Left hindlimb (tissue), 1 donor: Measurements from ENCODE around the gene CPB1.

Source experiments
- DNase-seq: peaks from one replicate; pipeline ENCODE4 v3.0.0-alpha.2; 2018

CPB1 gene

DNA sequence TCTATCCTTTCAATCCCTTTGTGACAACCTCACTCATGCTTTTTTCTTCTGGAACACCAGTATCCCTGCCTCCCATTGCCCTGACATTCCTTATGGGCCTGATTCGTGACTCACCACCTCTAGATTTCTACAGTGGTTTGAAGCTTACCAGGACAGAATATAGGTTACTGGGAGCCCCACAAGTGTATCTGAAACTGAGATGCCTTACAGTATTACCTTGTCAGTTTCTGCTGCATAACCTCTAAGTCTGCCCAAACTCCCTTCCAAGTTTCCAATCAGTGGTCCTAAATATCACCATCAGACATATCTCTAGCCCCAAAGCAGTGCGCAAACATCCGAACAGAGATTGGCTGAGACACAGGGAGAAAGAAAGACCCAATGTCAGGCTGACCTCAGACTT lies 5.6 kb downstream of the CPB1 start:
- DNase-seq: no peak

DNA sequence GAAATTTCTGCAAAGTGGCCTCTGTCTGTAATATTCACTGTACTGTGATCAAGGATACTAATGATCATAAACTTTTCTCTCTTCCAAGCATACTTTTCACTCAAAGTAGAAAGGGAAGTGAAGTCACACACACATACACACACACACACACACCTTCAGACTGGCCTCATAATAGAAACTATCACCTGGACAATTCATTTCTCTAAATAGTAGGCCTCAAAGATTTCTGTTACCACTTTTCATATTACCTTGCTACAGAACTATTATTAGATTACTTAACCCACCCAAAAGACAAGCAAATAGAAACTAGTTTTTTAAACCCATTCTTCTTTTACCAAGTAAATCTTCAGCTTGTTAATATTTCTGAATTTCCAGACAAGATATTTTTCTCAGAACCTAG lies 12.2 kb downstream of the CPB1 start:
- no peak for DNase-seq

DNA sequence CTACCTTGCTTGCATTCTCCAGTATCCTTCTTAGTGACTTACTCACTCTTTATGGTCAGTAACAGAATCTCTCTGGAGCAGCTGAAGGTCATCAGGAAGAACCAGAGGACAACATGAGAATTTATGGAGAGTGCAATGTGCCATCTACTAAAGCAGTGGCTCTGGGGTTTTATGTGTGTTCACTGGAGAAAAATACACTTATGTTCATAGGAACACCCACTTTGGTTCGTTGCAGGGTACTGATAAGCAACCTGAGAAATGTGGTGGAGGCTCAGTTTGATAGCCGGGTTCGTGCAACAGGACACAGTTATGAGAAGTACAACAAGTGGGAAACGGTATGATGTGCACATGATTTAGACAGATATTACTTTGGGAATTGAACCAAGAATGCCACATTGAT lies 12.8 kb downstream of the CPB1 start:
- no peak for DNase-seq

DNA sequence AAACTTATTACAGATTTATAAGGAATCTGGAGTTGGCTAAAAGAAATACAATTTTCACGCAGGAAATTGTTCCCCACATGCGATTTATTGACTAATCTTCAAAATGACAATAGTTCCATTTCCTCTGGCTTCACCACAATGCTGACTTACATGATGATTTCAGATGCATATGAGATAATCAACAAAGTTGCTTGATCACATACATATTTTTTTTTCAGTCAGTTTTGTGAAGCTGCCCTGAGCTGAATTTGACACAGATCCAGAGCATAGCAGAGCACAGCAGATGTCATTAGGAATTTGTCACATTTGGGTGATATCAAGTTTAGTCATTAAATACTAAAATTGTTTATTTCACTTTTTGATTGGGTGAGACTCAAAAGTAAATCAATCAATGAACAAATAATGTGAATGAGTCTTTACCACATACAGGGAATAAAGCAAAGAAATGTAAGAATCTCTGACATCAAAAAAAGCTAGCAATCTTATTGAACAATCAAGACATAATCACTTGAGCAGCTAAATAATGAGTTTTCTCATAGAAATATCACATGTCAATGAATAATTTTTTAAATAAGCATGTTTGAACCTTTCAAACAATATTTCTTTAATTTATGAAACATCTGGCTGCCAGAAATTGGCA lies 18.3 kb downstream of the CPB1 start:
- DNase-seq: no peak

DNA sequence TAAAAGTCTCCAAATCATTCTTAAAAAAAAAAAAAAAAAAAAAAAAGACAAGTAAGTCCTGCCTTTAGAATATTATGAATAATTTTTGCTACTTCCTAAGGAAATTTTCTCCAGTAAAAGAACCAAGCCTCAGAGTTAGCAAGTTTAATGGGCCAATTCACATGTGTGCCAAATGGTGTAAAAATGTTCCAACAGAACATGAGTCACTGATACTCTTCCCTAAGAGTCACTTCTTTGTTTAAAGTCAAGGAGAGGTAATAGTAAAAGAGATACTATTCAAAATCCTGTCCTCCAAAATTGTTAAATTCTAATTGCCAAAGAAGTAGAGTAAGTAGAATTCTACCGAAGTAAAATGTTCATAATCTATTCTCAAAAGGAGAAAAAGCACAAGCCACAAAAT lies 19.7 kb downstream of the CPB1 start:
- DNase-seq: no peak

DNA sequence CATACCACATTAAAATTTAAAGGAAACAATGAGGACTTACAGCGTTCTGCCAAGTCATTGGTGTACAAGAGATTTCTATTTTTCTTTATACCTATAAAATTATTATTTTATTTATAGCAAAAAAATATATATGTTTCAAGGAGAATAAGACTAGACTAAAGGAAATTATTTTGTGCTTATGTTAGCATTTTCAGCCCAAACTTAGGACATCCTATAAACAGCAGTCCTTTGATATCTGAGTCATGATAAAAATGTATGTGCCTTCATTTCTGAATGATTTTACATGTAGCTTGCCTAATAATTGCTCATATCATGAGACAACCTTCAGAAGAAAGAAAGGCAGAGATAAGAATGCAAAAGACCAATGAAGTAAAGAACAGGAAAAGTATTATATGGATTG lies 20.8 kb downstream of the CPB1 start:
- DNase-seq: no peak

DNA sequence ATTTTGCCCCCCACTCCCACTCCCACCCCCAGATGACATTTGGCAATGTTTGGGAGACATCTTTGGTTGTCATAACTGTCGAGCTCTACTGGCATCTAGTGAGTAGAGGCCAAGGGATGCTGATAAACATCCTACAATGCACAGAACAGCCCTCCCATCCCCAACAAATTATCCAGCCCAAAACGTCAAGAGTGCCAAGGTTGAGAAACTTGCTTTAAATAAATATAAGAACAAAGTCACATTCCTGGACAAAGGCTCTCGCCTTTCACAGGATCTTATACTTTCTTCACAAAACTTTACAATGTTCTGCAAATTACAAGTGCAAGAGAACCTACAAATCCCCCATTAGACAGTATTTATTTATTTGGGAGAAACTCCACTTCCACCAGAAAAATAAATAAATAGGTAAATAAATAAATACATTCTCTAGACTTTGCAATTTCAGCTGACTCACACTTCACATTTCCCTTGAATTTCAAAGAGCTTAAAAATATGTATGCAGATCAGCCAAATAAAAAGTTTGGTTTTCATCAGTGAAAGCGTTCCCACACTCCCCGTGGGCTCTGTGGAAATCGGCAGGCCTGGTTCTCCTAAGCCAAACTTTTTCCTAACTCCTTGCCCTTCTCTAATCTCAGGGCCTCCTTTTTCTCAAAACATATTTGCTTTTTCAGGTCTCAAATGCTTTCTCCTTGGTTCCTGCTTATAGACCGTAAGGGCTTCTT lies 24.8 kb downstream of the CPB1 start:
- no peak for DNase-seq

DNA sequence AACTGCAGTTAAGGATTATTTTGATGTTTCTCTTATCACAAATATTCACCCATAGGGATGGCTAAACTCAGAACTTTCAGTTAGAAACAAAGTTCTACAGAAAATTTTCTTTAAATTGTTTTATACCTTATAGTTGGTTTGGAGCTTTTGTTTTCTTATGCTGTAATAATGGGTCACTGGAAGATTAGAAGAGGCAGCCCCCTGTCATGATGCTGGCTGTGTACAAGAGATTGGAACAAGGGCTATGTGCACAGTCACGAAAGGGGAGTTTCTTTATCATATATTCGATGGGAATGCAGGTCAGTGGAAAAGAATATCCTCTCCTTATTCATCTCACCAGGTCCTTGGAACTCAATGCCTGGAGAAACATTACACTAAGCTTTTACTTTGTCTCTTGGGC lies 25.5 kb downstream of the CPB1 start:
- no peak for DNase-seq

DNA sequence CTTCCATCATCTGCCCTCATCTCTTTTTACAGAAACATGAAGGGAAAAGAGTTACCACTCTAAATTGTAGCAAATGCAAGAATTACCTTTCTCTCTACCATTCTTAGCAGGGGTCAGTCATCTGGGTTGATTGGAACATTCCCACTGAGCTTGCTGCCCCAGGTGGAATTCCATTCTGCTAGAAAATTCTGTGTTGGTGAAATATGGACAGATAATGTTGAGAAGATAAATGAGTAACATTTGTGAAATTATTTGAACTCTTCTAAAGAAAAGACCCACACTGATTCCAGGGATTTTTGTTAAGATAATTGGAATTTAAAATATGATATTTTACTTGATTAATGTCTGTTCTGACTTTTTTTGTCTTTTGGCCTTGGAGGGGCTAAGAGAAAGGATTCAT lies 26.4 kb downstream of the CPB1 start:
- DNase-seq: no peak

DNA sequence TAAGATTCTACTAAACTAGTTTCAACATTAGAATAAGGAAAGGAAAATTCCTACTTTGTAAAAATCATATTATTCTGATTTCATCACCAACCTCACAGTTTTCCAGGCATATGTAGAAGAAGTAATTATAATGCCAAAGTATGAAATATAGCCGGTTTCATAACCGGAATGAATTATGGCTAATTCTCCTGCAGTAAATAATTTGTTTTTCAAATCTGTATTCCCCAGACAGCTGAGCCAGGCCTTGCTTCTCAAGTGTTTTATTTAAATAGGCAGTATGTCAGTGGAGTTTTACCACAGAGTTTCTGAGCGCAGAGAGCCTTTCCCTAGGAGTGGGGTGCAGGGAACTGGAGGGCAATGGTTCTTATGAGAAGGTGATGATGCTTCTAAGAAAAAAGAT lies 28.8 kb downstream of the CPB1 start:
- DNase-seq: no peak

DNA sequence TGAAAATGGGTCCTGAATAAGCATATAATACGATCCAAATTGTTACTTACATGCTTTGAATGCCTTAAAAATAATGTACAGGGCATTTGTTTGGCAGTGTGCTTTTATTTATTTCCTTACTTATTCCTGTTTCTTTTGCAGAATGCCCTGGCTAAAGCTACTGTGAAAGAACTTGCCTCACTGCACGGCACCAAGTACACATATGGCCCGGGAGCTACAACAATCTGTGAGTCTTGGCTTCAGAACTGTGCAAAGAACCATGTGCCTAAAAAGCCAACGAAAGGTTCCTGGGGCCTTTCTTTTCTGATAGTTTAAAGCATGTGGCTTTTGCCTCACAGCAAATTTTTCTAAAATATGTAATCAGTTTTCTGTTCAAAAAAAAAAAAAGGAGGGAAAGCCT lies 29.7 kb downstream of the CPB1 start:
- no peak for DNase-seq

DNA sequence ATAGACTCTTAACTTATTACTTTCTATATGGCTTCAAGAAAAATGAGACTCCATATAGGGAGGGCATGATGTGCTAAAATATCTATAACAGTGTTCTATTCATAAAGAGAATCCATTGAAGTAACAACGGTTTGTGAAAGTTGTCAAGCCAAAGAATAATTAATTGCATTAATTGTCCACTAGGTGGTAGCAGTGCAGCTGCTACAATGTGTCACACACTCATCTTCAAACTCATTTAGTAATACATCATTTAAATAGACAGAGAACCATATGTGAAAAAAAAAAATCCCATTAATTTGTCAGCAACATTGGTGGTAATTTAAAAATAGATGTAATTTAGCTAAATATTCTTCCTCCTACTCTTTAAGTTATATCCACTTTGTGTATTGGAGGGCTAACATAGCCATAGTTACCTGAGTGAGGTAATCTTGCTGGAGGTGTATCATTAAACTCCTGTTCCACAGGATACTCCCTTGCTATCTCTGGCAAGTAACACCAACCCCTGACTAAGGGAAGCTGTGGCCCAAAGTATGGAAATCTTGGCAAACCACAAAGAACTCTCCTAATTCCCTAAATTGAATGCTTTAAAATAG lies 33.8 kb downstream of the CPB1 start:
- no peak for DNase-seq

DNA sequence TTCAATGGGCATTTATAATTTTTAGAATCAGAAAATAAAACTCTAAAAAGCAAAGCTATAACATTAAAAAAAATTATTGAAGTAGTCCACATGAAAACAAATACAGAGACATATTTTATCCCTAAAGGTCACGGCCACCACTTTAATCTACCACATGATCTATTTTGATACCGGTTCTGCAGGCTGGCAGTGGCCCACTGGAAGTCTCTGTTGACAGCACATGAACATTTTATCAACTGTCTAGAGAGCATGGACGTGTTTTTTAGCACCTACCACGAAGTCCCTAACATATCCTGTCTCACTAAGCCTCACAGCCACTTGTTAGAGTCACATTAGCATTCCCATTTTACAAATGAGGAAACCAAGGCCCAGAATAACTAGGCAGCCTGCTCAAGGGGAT lies 35.7 kb downstream of the CPB1 start:
- no peak for DNase-seq

DNA sequence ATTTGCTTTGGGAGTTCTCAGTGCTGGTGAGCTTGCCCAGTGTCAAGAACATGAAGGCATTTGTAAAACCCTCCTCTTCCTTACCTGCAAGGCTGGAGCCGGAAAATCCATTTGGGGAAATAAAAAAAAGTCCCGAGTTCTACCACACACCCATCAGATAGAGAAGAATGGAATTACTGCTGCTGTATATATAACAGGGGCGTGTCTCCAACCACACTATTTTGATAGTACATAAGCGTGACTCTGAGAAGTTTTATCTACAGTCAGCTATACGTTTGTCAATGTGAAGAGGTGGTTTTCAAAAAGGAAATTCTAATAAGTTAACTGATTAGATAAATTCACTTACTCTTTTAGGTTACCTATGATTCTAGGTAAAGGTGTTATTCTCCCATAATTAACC lies 36.2 kb downstream of the CPB1 start:
- DNase-seq: no peak

DNA sequence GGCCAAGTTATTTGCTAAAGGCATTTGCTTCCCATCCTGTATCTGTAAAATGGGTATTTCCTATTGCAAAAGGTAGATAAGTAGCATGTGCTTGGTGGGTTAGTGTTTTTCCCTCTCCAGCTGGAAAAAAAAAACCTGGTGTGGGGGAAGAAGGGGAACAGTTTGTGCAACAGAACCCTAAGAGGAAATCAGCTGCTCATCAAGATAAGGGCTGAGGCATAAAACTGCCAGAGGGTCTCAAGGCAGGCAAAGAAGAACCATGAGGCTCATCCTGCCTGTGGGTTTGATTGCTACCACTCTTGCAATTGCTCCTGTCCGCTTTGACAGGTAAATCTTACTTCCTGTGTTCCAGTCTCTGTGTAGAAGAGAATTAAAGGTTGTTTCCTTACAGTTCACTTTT lies 37.4 kb downstream of the CPB1 start, which contains the start of gene CPA3:
Gene CPA3 (plus strand): TSS at position 248 of the 400 bp plus-strand sequence. CDS start 12 bp downstream, at position 260.
- DNase-seq: no peak

DNA sequence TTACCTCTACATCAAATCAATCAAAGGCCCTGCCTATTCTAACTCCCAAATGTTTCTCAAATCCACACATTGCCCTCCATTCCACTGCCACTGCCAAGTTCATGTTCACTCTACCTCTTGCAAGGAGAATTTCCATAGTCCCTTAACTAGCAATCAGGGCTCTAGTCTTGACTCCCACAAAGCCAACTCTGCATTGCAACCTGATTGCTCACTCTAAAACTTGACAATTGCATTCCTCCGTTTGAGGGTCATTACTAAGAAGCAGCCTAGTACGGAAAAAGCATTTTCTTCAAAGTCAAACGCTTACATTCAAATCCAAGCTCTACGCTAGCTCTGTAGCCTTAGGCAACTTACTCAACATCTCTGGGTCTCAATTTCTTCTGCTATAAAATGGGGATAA lies 38.6 kb downstream of the CPB1 start:
- no peak for DNase-seq

DNA sequence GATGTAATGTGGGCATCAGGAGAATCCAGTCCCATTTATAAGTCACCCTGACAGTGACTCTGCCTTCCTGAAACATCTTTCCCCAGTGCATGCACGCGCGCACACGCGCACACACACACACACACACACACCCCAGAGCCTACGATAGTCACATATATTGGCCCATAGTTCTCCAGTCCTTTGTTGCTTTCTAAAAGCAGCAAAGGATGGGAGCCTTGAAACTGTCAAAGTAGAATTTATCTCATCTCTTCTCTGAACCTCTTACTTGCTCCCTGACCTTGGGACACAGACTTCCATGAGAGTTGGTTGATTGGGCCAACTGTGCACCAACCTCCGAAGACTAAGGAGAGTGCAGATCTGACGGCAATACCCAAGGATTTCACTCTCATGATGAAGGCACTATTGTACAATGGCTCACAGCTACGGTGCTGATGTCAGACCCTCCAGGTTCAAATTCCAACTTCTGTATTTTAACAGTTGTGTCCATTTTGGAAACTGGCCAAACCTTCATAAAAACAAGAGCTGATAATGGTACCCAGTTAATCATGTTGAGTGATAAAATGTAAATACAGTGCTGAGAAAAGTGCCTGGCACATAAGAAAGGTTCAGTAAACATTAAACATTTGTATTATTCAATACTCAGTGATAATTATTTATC lies 45.8 kb downstream of the CPB1 start:
- DNase-seq: no peak

DNA sequence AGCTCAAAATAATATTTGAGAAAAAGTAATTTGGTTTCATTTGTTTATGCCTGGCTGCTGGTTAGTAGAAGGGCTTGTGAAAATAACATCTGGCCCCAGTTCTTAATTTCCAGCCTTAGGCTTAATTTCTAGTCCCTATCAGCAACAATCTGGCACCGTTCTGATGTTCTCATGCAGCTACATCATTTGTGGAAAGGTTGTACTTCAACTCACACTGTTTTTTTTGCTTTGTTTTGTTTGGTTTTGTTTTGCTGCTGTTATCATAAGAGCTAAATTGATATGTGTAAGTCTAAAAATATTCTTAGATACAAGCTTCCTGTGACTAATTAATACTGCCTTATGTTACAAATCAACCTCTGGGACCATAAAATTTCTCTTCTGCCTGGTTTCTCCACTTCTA lies 46.4 kb downstream of the CPB1 start:
- no peak for DNase-seq

DNA sequence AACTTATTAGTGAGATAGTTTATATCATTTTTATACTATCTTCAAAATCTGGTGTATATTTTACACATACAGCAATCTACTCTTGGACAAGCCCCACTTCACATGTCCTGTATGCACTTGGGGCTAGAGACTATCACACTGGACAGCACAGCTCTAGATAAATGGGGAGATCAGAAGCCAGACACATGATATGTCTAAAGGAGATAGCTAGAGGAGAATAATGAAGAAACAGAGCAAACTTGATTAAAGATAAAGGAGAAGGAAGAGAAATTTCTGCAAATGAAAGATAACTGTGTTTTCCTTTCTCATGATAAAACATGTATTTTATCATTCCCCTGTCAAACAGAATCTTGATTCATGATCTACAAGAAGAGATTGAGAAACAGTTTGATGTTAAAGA lies 50.5 kb downstream of the CPB1 start:
- no peak for DNase-seq

DNA sequence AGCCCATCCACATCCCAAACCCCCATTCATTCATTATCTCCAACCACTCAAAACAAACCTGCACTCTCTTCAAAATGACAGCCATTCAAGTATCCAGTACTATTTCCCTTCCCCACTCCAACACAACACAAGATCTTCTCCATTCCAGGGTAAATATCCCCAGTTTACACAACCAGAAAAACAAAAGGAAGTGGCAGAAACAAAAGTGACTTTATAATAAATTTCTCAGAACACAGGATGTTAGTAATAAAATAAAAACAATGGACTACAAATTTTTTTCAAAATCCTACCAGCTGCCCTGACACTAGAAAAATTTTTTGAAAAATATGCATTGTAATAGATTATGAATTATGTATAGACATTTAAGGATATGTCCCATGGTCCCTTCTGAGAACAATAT lies 51.6 kb downstream of the CPB1 start:
- no peak for DNase-seq

DNA sequence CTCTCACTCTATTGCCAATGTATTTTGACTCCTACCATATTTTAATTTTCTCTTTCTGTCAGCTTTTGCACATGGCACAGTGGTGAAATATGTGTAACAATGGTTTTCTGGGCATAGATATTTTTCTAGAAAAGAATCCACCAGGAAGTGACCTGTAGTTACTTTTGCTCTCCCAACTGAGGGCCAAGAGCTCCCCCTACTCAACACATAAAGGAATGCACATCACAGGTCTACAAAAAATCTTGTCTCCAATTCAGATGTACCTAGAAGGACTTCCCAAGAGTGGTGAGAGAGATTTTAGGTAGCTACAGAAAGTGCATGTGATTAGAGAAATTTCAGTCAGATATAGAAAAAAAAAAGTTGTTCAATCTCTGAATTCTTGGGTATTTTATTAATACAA lies 53.1 kb downstream of the CPB1 start:
- DNase-seq: no peak

DNA sequence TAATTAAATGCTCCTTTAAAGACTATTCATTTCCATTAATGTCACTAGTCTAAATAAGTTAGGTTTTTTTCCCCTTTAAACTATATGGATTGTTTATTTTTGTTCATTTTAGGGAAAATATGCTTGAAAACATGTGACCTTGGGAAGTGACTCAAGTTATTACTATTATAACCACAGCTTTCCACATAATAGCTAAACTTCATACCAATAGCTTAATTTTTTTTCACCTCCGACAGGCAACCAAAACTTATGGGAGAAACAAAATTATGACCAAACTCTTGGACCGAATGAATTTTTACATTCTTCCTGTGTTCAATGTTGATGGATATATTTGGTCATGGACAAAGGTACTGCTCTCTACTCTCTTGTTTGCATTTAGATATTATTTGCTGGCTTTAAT lies 53.7 kb downstream of the CPB1 start:
- no peak for DNase-seq

DNA sequence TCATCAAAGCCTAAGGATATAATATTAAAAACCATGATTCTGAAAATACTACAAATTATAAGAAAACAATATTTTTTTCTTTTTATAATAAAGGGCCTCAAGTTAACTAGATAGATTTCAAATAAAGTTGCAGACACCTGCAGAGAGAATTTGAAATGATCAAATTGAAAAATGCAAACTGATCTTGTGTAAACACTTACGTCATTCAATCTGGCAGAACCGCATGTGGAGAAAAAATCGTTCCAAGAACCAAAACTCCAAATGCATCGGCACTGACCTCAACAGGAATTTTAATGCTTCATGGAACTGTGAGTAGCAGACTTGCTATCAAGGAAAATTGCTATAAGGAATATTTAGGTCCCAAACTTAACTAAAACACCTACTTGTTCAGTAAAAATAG lies 54.7 kb downstream of the CPB1 start:
- DNase-seq: no peak

DNA sequence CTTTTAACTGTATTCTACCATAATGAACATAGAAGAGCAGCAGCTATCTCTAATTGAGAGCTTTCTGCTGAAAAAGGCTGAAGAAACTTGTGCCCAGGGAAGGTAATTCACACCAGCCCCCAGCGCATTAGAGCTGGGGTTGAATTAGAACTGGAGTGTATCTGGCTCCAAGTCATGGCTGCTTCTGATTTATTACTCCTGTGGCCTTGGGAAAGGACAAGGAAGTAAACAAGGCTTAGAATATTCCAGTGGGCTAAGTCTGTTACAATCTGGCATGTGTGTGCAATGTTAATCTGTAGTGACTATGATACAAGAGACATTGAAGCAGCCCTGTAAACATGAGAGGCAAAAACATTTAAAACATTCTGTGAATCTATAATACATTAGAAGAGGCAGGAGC lies 55.6 kb downstream of the CPB1 start:
- no peak for DNase-seq
